ENCODE measurements around the gene LYPD6B.

The LYPD6B gene

GRCh38 chr2:149164296-149164695, 125.8 kb downstream of the LYPD6B start:
- DNase-seq = no peak

- DNase-seq = no peak
These were observed 126.3 kb downstream of the LYPD6B start for GRCh38 chr2:149164827-149165226.

GRCh38 chr2:149167001-149167780, 128.7 kb downstream of the LYPD6B start:
- no peak for DNase-seq

GRCh38 chr2:149167941-149168340, 129.4 kb downstream of the LYPD6B start:
- DNase-seq = no peak

GRCh38 chr2:149169656-149170055, 131.2 kb downstream of the LYPD6B start:
- no peak for DNase-seq

GRCh38 chr2:149170156-149170555, 131.7 kb downstream of the LYPD6B start:
- DNase-seq = no peak

GRCh38 chr2:149170911-149171310, 132.4 kb downstream of the LYPD6B start:
- no peak for DNase-seq

- no peak for DNase-seq
These were observed 134.7 kb downstream of the LYPD6B start for GRCh38 chr2:149173220-149173619.

GRCh38 chr2:149175956-149176355, 137.5 kb downstream of the LYPD6B start:
- no peak for DNase-seq

- DNase-seq = no peak
These were observed 140.1 kb downstream of the LYPD6B start for GRCh38 chr2:149178612-149179011.

- no peak for DNase-seq
These were observed 141.9 kb downstream of the LYPD6B start for GRCh38 chr2:149180226-149180875.

GRCh38 chr2:149183187-149183586, 144.7 kb downstream of the LYPD6B start:
- no peak for DNase-seq

- DNase-seq = no peak
These were observed 146.5 kb downstream of the LYPD6B start for GRCh38 chr2:149184991-149185390.

- DNase-seq = no peak
These were observed 147.5 kb downstream of the LYPD6B start for GRCh38 chr2:149185942-149186490.

GRCh38 chr2:149187057-149187456, 148.6 kb downstream of the LYPD6B start:
- no peak for DNase-seq

- DNase-seq = no peak
These were observed 149.8 kb downstream of the LYPD6B start for GRCh38 chr2:149188291-149188690.

- no peak for DNase-seq
These were observed 151.3 kb downstream of the LYPD6B start for GRCh38 chr2:149189769-149190168.

GRCh38 chr2:149191915-149192314, 153.4 kb downstream of the LYPD6B start:
- no peak for DNase-seq

GRCh38 chr2:149192427-149192826, 153.9 kb downstream of the LYPD6B start:
- DNase-seq = no peak

- no peak for DNase-seq
These were observed 161.6 kb downstream of the LYPD6B start for GRCh38 chr2:149200109-149200520.

- DNase-seq = no peak
These were observed 166.2 kb downstream of the LYPD6B start for GRCh38 chr2:149204686-149205085.

- DNase-seq = no peak
These were observed 166.6 kb downstream of the LYPD6B start for GRCh38 chr2:149205143-149205542.

- no peak for DNase-seq
These were observed 175.4 kb downstream of the LYPD6B start for GRCh38 chr2:149213764-149214493.
